K562 (cell line): ENCODE data around the gene SAT2. TPM values are rescaled to one million over a fixed set of nuclear protein-coding genes. Genes with fewer than 3 reads are reported as not detected.

ENCODE experiments used
- ATF1 ChIP-seq, 2 experiments: fragments of 450-650 bp in 1 of 2; IDR thresholded peaks; 2 replicates each; pipeline ENCODE4 v1.6.1; 2016; ENCODE audit warnings: missing compliant biosample characterization in 1 of 2, missing genetic modification characterization in 1 of 2
- E2F1 ChIP-seq: sonication (generic); formaldehyde crosslinking; IDR thresholded peaks from 2 replicates; pipeline ENCODE4 v1.8.1; 2023; ENCODE audit warnings: mild to moderate bottlenecking, missing genetic modification reagents, moderate library complexity
- GABPB2 ChIP-seq: fragments of 250-450 bp; sonication (Bioruptor Pico); conservative IDR thresholded peaks from 2 replicates; pipeline ENCODE4 v1.5.1; 2021; ENCODE audit warnings: mild to moderate bottlenecking
- MTA2 ChIP-seq: fragments of 450-650 bp; IDR thresholded peaks from 2 replicates; pipeline ENCODE4 v1.6.1; 2016; ENCODE audit warnings: low read depth
- NCOA2 ChIP-seq, 2 experiments: fragments of 450-650 bp; IDR thresholded peaks; 2 replicates each; pipeline ENCODE4 v1.6.1; 2018; ENCODE audit warnings: mild to moderate bottlenecking in 2 of 2, moderate library complexity in 1 of 2; ENCODE audit not compliant: partially characterized antibody in 2 of 2
- NEUROD1 ChIP-seq: fragments of 150-350 bp; IDR thresholded peaks from 2 replicates; pipeline ENCODE4 v1.6.1; 2014; ENCODE audit warnings: borderline replicate concordance, low read length, low read depth; ENCODE audit not compliant: partially characterized antibody
- NR3C1 ChIP-seq: sonication (generic); formaldehyde crosslinking; IDR thresholded peaks from 2 replicates; pipeline ENCODE4 v1.8.1; 2022; ENCODE audit warnings: missing genetic modification reagents
- PCBP2 ChIP-seq: fragments of 200-400 bp; formaldehyde crosslinking; IDR thresholded peaks from 2 replicates; pipeline ENCODE4 v1.6.1; 2018; ENCODE audit warnings: low read length, low read depth, mild to moderate bottlenecking, moderate library complexity; ENCODE audit not compliant: poor library complexity, severe bottlenecking
- RERE ChIP-seq: sonication (generic); formaldehyde crosslinking; IDR thresholded peaks from 2 replicates; pipeline ENCODE4 v1.8.0; 2023; ENCODE audit warnings: missing genetic modification reagents, mild to moderate bottlenecking, borderline replicate concordance
- SMARCB1 ChIP-seq: IDR thresholded peaks from 2 replicates; pipeline ENCODE4 v1.6.1; 2011; ENCODE audit warnings: improper control_type of control experiment, low read depth; ENCODE audit not compliant: insufficient read length
- XRCC5 ChIP-seq: fragments of 200-400 bp; formaldehyde crosslinking; IDR thresholded peaks from 2 replicates; pipeline ENCODE4 v1.6.1; 2017; ENCODE audit warnings: low read depth, mild to moderate bottlenecking, low read length
- polyA plus RNA-seq, 8 experiments: library from polyadenylated mRNA; depleted of rRNA in 4 of 8; stranded (reverse) in 5 of 8; unstranded in 3 of 8; fragments of >200 nt; fragmentation: Nextera tagmentation in 2 of 8; fragmentation: Illumina TruSeq in 1 of 8; extraction: Ambion mirVana in 2 of 8; extraction: Trizol in 1 of 8; gene quantifications; 2 replicates each; pipeline versions ENCODE4 v1.2.1 to v1.2.3, GENCODE V29; 2011 to 2014; ENCODE audit warnings: inconsistent platforms in 1 of 8, missing spikeins in 1 of 8
- total RNA-seq, 7 experiments: library from RNA; depleted of rRNA in 6 of 7; stranded (reverse); fragments of >200 nt in 6 of 7; fragmentation: Illumina TruSeq in 2 of 7; extraction: Trizol in 2 of 7; gene quantifications; 2 replicates each; pipeline versions ENCODE4 v1.2.1 to v1.2.3, GENCODE V29; 2011 to 2021; ENCODE audit warnings: low replicate concordance in 1 of 7
- TF ChIP-seq, protein P1 (sequence below): fragments of 250-450 bp; sonication (Bioruptor Pico); IDR thresholded peaks from 2 replicates; pipeline ENCODE4 v1.5.0; 2020; ENCODE audit warnings: mild to moderate bottlenecking
- TF ChIP-seq, protein P2 (sequence below): fragments of 450-650 bp; IDR thresholded peaks from 2 replicates; pipeline ENCODE4 v1.6.1; 2016; ENCODE audit warnings: mild to moderate bottlenecking
- TF ChIP-seq, protein P3 (sequence below), 2 experiments: fragments of 250-450 bp in 1 of 2; fragments of 450-650 bp in 1 of 2; sonication (Bioruptor Pico) in 1 of 2; IDR thresholded peaks; 2 replicates each; pipeline versions ENCODE4 v1.6.1 to v1.8.0; 2016 to 2021; ENCODE audit warnings: mild to moderate bottlenecking in 2 of 2, moderate library complexity in 2 of 2, missing compliant biosample characterization in 1 of 2, missing genetic modification characterization in 1 of 2

SAT2 gene
- total and polyA plus RNA-seq, 9 of the 15 experiments (the other 6 are each of a cell fraction or from before 2014, with no cell fraction given), result 2.0 to 8.0 (median 5.3) TPM

GRCh38 chr17:7583253-7584109, 44.1 kb downstream of the SAT2 start, which contains the start of gene MPDU1 (continued):
- TF ChIP-seq PCBP2, result no peak
- TF ChIP-seq SMARCB1, result no peak
- no peak for TF ChIP-seq ATF1 (CRISPR knock-in tag; IDR thresholded peaks at IDR 0.05)
- peak; percentile 78 for TF ChIP-seq ATF1 (tag; IDR thresholded peaks at IDR 0.05)
- no peak for TF ChIP-seq RERE
- TF ChIP-seq E2F1 (CRISPR knock-in tag), result peak; percentile 86
- no peak for TF ChIP-seq GABPB2 (CRISPR knock-in tag)
- TF ChIP-seq NR3C1 (CRISPR knock-in tag), result peak; percentile 39; the same call in 1 of the 2 replicates
- peak; percentile 4 for TF ChIP-seq NEUROD1
- TF ChIP-seq NCOA2 (IDR thresholded peaks at IDR 0.05; ENCODE audit: partially characterized antibody in 2 of 2), result peak in 1 of 2 experiments; percentile 79
- TF ChIP-seq, protein P1, sequence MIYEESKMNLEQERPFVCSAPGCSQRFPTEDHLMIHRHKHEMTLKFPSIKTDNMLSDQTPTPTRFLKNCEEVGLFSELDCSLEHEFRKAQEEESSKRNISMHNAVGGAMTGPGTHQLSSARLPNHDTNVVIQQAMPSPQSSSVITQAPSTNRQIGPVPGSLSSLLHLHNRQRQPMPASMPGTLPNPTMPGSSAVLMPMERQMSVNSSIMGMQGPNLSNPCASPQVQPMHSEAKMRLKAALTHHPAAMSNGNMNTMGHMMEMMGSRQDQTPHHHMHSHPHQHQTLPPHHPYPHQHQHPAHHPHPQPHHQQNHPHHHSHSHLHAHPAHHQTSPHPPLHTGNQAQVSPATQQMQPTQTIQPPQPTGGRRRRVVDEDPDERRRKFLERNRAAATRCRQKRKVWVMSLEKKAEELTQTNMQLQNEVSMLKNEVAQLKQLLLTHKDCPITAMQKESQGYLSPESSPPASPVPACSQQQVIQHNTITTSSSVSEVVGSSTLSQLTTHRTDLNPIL (CRISPR knock-in tag), result no peak
- TF ChIP-seq, protein P2, sequence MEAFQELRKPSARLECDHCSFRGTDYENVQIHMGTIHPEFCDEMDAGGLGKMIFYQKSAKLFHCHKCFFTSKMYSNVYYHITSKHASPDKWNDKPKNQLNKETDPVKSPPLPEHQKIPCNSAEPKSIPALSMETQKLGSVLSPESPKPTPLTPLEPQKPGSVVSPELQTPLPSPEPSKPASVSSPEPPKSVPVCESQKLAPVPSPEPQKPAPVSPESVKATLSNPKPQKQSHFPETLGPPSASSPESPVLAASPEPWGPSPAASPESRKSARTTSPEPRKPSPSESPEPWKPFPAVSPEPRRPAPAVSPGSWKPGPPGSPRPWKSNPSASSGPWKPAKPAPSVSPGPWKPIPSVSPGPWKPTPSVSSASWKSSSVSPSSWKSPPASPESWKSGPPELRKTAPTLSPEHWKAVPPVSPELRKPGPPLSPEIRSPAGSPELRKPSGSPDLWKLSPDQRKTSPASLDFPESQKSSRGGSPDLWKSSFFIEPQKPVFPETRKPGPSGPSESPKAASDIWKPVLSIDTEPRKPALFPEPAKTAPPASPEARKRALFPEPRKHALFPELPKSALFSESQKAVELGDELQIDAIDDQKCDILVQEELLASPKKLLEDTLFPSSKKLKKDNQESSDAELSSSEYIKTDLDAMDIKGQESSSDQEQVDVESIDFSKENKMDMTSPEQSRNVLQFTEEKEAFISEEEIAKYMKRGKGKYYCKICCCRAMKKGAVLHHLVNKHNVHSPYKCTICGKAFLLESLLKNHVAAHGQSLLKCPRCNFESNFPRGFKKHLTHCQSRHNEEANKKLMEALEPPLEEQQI, result no peak
- TF ChIP-seq XRCC5, result no peak
- TF ChIP-seq, protein P3, sequence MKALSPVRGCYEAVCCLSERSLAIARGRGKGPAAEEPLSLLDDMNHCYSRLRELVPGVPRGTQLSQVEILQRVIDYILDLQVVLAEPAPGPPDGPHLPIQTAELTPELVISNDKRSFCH (CRISPR knock-in tag; IDR thresholded peaks at IDR 0.05), result no peak
- TF ChIP-seq, protein P3 (tag; IDR thresholded peaks at IDR 0.05), result peak; percentile 93
- no peak for TF ChIP-seq MTA2
